ENCODE results near the gene PRR36. TPM values are rescaled to one million over a fixed set of nuclear protein-coding genes. Genes with fewer than 3 reads are reported as not detected.

The PRR36 gene
- total RNA-seq, 5 donors from 2014 or later (not counting 1 experiment from before 2014, with no cell fraction given), result 0.28 to 0.85 (median 0.36) TPM

DNA sequence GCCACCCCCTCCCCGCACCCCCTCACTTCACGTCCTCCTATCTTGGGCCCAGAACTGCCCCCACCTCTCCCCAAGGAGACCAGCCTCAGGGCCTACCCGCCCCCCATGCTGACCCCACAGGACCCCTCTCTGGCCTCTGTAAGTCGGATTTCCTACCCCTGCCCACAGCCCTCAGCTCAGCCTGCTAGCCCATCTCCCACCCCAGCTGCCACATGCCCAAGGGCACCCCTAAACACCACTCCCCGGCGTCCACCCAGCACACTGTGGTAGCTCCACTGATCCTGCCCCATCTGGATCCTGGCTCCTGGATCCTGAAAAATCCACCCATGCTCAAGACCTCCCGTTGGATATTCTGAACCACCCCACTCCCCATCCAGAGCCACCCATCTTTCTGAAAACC, 43.4 kb downstream of the PRR36 start:
- DNase-seq (no peak), ATAC-seq (replicated peaks in 1 of 4) (no peak)
- no peak overlapping the region for H3K27ac ChIP-seq (ENCODE audit: low read length)
- H3K27me3 Mint-ChIP-seq, result no peaks in the 10 kb centered on the region
- POLR2A ChIA-PET, result no interaction called here
- H3K4me3 ChIP-seq (ENCODE audit: control insufficient read depth in 1 of 2, extremely low read depth in 1 of 2, low read length in 1 of 2), result peak overlapping the region in 1 of 2 donors; percentile 45
- no peak overlapping the region for H3K27ac Mint-ChIP-seq
- peak overlapping the region; percentile 73 to 81 (median 80) for H3K4me3 Mint-ChIP-seq
- no peaks in the 10 kb centered on the region for H3K9me3 Mint-ChIP-seq
- no peaks in the 10 kb centered on the region for H3K9me3 ChIP-seq
- H3K4me1 Mint-ChIP-seq, result peaks cover 17 to 21% (median 19%) of the 10 kb centered on the region in 3 donors
- H3K4me1 ChIP-seq (ENCODE audit: control insufficient read depth in 1 of 2, extremely low read depth in 1 of 2, insufficient read depth in 2 of 2, low read length in 2 of 2), result peaks cover 8 to 29% of the 10 kb centered on the region in 2 experiments
- no peaks in the 10 kb centered on the region for H3K36me3 Mint-ChIP-seq
- no peaks in the 10 kb centered on the region for H3K36me3 ChIP-seq (ENCODE audit: control insufficient read depth in 2 of 2, extremely low read depth in 1 of 2, insufficient read depth in 1 of 2, low read length in 1 of 2)
- no peaks in the 10 kb centered on the region for H3K27me3 ChIP-seq (replicated peaks in 1 of 2; ENCODE audit: control insufficient read depth in 2 of 2, extremely low read depth in 1 of 2, insufficient read depth in 2 of 2, low read length in 1 of 2)
- CTCF ChIA-PET, result interaction anchor here (0.5 to 0.6 kb wide), 2 partner anchors 450 to 711 kb away, joined by 3 to 4 read pairs; no protein-coding TSS in a partner anchor
- WGBS (ENCODE audit: insufficient coverage), result 59% methylated on average over 6 of the region's 7 CpGs

DNA sequence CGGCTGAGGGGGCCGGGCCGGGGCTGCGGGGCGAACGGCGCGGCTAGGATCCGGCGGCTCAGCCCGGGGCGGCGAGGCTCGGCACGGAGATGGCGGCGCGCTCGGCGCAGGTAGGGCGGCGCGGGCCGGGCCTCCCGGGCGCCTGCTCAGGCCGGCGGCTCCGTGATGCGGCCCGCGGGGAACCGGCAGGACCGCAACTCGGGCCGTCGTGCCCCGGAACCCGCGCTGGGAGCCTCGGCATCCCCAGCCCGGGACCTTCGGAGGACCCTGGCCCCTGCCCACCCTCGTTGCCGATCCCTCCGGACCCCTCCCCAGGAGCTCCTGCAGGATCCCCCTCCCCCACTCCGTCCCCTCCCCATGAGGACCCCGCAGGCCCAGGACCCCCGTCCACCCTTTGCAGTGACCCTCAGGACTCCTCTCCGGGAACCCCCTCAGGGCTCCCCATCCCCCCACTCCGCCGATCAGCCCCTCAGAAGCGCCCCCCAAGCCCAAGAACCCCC, 43.9 kb downstream of the PRR36 start:
- Mint-ChIP-seq H3K4me3 (peak overlapping the region in 2 of 3 donors; percentile 73 to 83), H3K4me1 (peaks cover 17 to 21% (median 19%) of the 10 kb centered on the region in 3 donors), H3K27me3 (no peaks in the 10 kb centered on the region), H3K27ac (no peak overlapping the region), H3K9me3 (no peaks in the 10 kb centered on the region), H3K36me3 (no peaks in the 10 kb centered on the region)
- POLR2A ChIA-PET, result no interaction called here
- Histone ChIP-seq H3K4me3 (ENCODE audit: control insufficient read depth in 1 of 2, extremely low read depth in 1 of 2, low read length in 1 of 2) (peak overlapping the region in 1 of 2 donors; percentile 45), H3K27ac (ENCODE audit: low read length) (no peak overlapping the region), H3K27me3 (replicated peaks in 1 of 2; ENCODE audit: control insufficient read depth in 2 of 2, extremely low read depth in 1 of 2, insufficient read depth in 2 of 2, low read length in 1 of 2) (no peaks in the 10 kb centered on the region), H3K9me3 (no peaks in the 10 kb centered on the region), H3K36me3 (ENCODE audit: control insufficient read depth in 2 of 2, extremely low read depth in 1 of 2, insufficient read depth in 1 of 2, low read length in 1 of 2) (no peaks in the 10 kb centered on the region), H3K4me1 (ENCODE audit: control insufficient read depth in 1 of 2, extremely low read depth in 1 of 2, insufficient read depth in 2 of 2, low read length in 2 of 2) (peaks cover 8 to 29% of the 10 kb centered on the region in 2 experiments)
- ATAC-seq (replicated peaks in 1 of 4) (peak in 1 of 4 experiments; percentile 3), DNase-seq (peak in 3 of 35 experiments; percentile 14 to 24 (median 22))
- under 1% methylated on average over 50 of the region's 53 CpGs for WGBS (ENCODE audit: insufficient coverage)
- CTCF ChIA-PET, result interaction anchor here in 1 of 2 donors (0.5 kb wide), 1 partner anchor 712 kb away, joined by 4 read pairs; no protein-coding TSS in a partner anchor

DNA sequence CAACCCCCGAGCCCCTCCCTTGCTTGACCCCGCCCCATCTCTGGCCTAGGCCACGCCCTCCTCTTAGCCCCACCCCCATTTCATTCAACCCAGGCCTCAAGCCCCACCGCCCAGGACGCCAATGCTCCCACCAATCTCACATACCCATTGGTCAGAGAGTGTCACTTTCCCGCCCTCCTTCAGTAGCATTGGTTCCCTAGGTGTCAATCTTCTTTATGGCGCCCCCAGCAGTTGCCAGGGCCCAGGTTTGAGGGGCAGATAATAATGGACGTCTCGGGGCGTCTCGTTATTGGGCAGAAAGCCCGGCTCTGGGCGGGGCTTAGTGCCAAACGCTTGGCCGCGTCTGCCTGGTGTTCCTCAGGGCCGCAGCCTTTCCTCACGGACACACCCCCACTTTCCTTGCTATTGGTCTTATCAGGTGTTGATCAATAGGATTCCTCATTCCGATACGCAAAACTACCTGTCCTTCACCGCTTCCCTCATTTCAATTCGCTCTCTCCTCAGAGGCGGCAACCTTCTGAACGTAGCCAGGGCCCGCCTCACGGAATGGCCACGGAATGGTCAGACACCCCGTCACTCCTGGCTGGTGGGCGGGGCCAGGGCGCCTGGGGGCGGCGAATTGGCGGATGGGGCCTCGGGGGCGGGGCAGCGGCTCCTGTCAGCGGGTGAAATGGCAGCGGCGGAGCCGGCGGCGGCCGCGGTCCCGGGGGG, 44.5 kb downstream of the PRR36 start, which contains the start of gene EVI5L:
Gene EVI5L, plus strand, starts transcription at position 658 of the 711 bp plus-strand sequence. CDS start 16,325 bp downstream, outside the sequence.
- under 1% methylated on average over 29 of the region's 45 CpGs for WGBS (ENCODE audit: insufficient coverage)
- peak within 1 kb of the TSS; percentile 79 to 83 for H3K27ac Mint-ChIP-seq
- POLR2A ChIA-PET, result no interaction called here

DNA sequence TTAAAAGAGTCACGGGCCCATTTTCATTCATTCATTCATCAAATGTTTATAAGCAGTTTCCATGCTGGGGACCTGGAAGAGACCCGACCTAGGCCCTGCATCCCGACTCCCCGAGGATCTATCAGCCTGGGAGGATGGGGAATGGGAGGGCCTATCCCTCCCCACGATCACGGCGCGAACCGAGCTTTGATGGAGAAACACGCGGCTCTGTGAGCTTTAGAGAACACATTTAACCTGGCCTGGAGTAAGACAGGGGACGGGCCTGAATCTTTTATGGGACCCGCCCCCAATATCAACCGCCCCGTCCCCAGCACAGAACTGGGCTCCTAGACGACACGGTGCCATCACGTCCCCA, 45.0 kb downstream of the PRR36 start:
- Mint-ChIP-seq H3K36me3 (no peaks in the 10 kb centered on the region), H3K9me3 (no peaks in the 10 kb centered on the region), H3K27me3 (no peaks in the 10 kb centered on the region), H3K4me3 (peak overlapping the region; percentile 77 to 83 (median 79)), H3K27ac (peak overlapping the region; percentile 79 to 83), H3K4me1 (peaks cover 17 to 21% (median 19%) of the 10 kb centered on the region in 3 donors)
- H3K4me3 ChIP-seq (ENCODE audit: control insufficient read depth in 1 of 2, extremely low read depth in 1 of 2, low read length in 1 of 2), result peak overlapping the region; percentile 34 to 44
- no peaks in the 10 kb centered on the region for H3K36me3 ChIP-seq (ENCODE audit: control insufficient read depth in 2 of 2, extremely low read depth in 1 of 2, insufficient read depth in 1 of 2, low read length in 1 of 2)
- no peaks in the 10 kb centered on the region for H3K27me3 ChIP-seq (replicated peaks in 1 of 2; ENCODE audit: control insufficient read depth in 2 of 2, extremely low read depth in 1 of 2, insufficient read depth in 2 of 2, low read length in 1 of 2)
- no peak overlapping the region for H3K27ac ChIP-seq (ENCODE audit: low read length)
- no peak for ATAC-seq (replicated peaks in 1 of 4)
- DNase-seq, result no peak
- ChIA-PET POLR2A (no interaction called here), CTCF (interaction anchor here (0.6 to 1.1 kb wide), 2 partner anchors 149 to 196 kb away, joined by 3 to 4 read pairs; partner anchors contain the start of gene TRAPPC5 (in 1 of the 2))
- WGBS (ENCODE audit: insufficient coverage), result 0% methylated on average over 7 of the region's 18 CpGs
- H3K9me3 ChIP-seq, result no peaks in the 10 kb centered on the region
- peaks cover 8 to 29% of the 10 kb centered on the region in 2 experiments for H3K4me1 ChIP-seq (ENCODE audit: control insufficient read depth in 1 of 2, extremely low read depth in 1 of 2, insufficient read depth in 2 of 2, low read length in 2 of 2)

More for the DNA sequence above, 44.5 kb downstream of the PRR36 start, which contains the start of gene EVI5L:
- H3K36me3 Mint-ChIP-seq, result no peaks in the 10 kb centered on the region
- Histone ChIP-seq H3K4me3 (ENCODE audit: control insufficient read depth in 1 of 2, extremely low read depth in 1 of 2, low read length in 1 of 2) (peak within 1 kb of the TSS; percentile 44 to 45), H3K9me3 (no peaks in the 10 kb centered on the region), H3K27ac (ENCODE audit: low read length) (peak within 1 kb of the TSS; percentile 4), H3K36me3 (ENCODE audit: control insufficient read depth in 2 of 2, extremely low read depth in 1 of 2, insufficient read depth in 1 of 2, low read length in 1 of 2) (no peaks in the 10 kb centered on the region), H3K27me3 (replicated peaks in 1 of 2; ENCODE audit: control insufficient read depth in 2 of 2, extremely low read depth in 1 of 2, insufficient read depth in 2 of 2, low read length in 1 of 2) (no peaks in the 10 kb centered on the region), H3K4me1 (ENCODE audit: control insufficient read depth in 1 of 2, extremely low read depth in 1 of 2, insufficient read depth in 2 of 2, low read length in 2 of 2) (peaks cover 8 to 29% of the 10 kb centered on the region in 2 experiments)
- H3K27me3 Mint-ChIP-seq, result no peaks in the 10 kb centered on the region
- DNase-seq (peak; percentile 96 to 100 (median 99)), ATAC-seq (replicated peaks in 1 of 4) (peak; percentile 84 to 87 (median 87))
- peak within 1 kb of the TSS; percentile 77 to 83 (median 81) for H3K4me3 Mint-ChIP-seq
- CTCF ChIA-PET, result interaction anchor here (0.6 to 1.1 kb wide), 2 partner anchors 149 to 197 kb away, joined by 3 to 4 read pairs; partner anchors contain the start of gene TRAPPC5 (in 1 of the 2)
- no peaks in the 10 kb centered on the region for H3K9me3 Mint-ChIP-seq
- H3K4me1 Mint-ChIP-seq, result peaks cover 17 to 21% (median 19%) of the 10 kb centered on the region in 3 donors

DNA sequence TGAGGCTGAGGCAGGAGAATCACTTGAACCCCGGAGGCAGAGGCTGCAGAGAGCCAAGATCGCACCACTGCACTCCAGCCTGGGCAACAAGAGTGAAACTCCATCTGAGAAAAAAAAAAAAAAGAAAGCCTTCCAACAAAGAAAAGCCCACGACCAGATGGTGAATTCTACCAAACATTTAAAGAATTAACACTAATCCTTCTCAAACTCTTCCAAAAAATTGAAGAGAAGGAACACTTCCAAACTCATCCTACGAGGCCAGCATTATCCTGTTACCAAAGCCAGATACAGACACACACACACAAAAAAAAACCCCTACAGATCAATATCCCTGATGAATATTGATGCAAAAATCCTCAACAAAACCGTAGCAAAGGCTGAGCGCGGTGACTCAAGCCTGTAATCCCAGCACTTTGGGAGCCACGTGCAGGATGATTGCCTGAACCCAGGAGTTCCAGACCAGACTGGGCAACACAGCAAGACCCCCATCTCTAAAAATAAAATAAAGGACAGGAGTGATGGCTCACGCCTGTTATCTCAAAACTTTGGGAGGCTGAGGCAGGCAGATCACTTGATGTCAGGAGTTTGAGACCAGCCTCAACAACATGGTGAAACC, 50.4 kb downstream of the PRR36 start:
- POLR2A ChIA-PET, result no interaction called here
- Histone ChIP-seq H3K36me3 (ENCODE audit: control insufficient read depth in 2 of 2, extremely low read depth in 1 of 2, insufficient read depth in 1 of 2, low read length in 1 of 2) (no peaks in the 10 kb centered on the region), H3K9me3 (no peaks in the 10 kb centered on the region), H3K27me3 (replicated peaks in 1 of 2; ENCODE audit: control insufficient read depth in 2 of 2, extremely low read depth in 1 of 2, insufficient read depth in 2 of 2, low read length in 1 of 2) (peaks cover 0 to 16% of the 10 kb centered on the region in 2 experiments), H3K4me3 (ENCODE audit: control insufficient read depth in 1 of 2, extremely low read depth in 1 of 2, low read length in 1 of 2) (no peak overlapping the region), H3K27ac (ENCODE audit: low read length) (no peak overlapping the region), H3K4me1 (ENCODE audit: control insufficient read depth in 1 of 2, extremely low read depth in 1 of 2, insufficient read depth in 2 of 2, low read length in 2 of 2) (peaks cover 0 to 2% of the 10 kb centered on the region in 2 experiments)
- WGBS (ENCODE audit: insufficient coverage), result 93% methylated on average over 4 of the region's 9 CpGs
- H3K9me3 Mint-ChIP-seq, result no peaks in the 10 kb centered on the region
- no peak overlapping the region for H3K4me3 Mint-ChIP-seq
- H3K4me1 Mint-ChIP-seq, result no peaks in the 10 kb centered on the region
- CTCF ChIA-PET, result interaction anchor here in 1 of 2 donors (0.7 kb wide), 1 partner anchor 139 kb away, joined by 4 read pairs; no protein-coding TSS in a partner anchor
- H3K27me3 Mint-ChIP-seq, result peaks cover 12 to 29% of the 10 kb centered on the region in 2 donors
- ATAC-seq (replicated peaks in 1 of 4) (no peak), DNase-seq (no peak)
- no peaks in the 10 kb centered on the region for H3K36me3 Mint-ChIP-seq
- no peak overlapping the region for H3K27ac Mint-ChIP-seq

DNA sequence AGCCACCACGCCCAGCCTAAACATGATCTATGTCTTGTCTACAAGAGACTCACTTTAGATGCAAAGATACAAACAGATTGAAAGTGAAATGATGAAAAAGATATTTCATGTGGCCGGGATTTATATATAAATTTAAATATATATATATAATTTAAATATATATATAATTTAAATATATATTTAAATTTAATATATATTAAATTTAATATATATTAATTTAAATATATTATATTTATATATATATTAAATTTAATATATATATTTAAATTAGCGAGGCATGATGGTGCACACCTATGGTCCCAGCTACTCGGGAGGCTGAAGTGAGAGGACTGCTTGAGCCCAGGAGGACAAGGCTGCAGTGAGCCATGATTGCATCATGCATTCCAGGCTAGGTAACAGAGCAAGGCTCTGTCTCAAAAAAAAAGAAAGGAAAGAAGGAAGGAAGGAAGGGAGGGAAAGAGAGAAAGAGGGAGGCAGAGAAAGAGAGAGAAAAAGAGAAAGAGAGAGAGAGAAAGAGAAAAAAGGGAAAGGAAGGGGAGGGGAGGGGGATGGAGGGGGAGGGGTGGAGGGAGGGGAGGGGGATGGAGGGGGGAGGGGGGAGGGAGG, 51.2 kb downstream of the PRR36 start:
- 80% methylated on average over 1 of the region's 4 CpGs for WGBS (ENCODE audit: insufficient coverage)
- CTCF ChIA-PET, result no interaction called here
- no peak overlapping the region for H3K27ac Mint-ChIP-seq

More for the DNA sequence above, 51.2 kb downstream of the PRR36 start:
- Mint-ChIP-seq H3K9me3 (peaks cover 0 to under 1% (median 0%) of the 10 kb centered on the region in 3 donors), H3K27me3 (peaks cover 12 to 29% of the 10 kb centered on the region in 2 donors), H3K36me3 (no peaks in the 10 kb centered on the region), H3K4me1 (no peaks in the 10 kb centered on the region), H3K4me3 (no peak overlapping the region)
- Histone ChIP-seq H3K36me3 (ENCODE audit: control insufficient read depth in 2 of 2, extremely low read depth in 1 of 2, insufficient read depth in 1 of 2, low read length in 1 of 2) (no peaks in the 10 kb centered on the region), H3K4me1 (ENCODE audit: control insufficient read depth in 1 of 2, extremely low read depth in 1 of 2, insufficient read depth in 2 of 2, low read length in 2 of 2) (no peaks in the 10 kb centered on the region), H3K9me3 (no peaks in the 10 kb centered on the region), H3K4me3 (ENCODE audit: control insufficient read depth in 1 of 2, extremely low read depth in 1 of 2, low read length in 1 of 2) (no peak overlapping the region), H3K27ac (ENCODE audit: low read length) (no peak overlapping the region), H3K27me3 (replicated peaks in 1 of 2; ENCODE audit: control insufficient read depth in 2 of 2, extremely low read depth in 1 of 2, insufficient read depth in 2 of 2, low read length in 1 of 2) (peaks cover 0 to 16% of the 10 kb centered on the region in 2 experiments)
- POLR2A ChIA-PET, result no interaction called here
- no peak for DNase-seq
- no peak for ATAC-seq (replicated peaks in 1 of 4)

All from T-cell (primary cell).